Parietal lobe (tissue), 2 donors: Measurements from ENCODE around the gene DSCAM. TPM values are rescaled to one million over a fixed set of nuclear protein-coding genes. Genes with fewer than 3 reads are reported as not detected.

Experiments used
- small RNA-seq: library from RNA; depleted of rRNA; stranded (forward); fragments of <200 nt; gene quantifications from one replicate; pipeline ENCODE3, GENCODE V24; 2014; ENCODE audit warnings: low replicate concordance
- total RNA-seq: library from RNA; depleted of rRNA; stranded (reverse); fragments of >200 nt; gene quantifications from one replicate; pipeline ENCODE4 v1.2.3, GENCODE V29; 2014

The DSCAM gene, protein sequence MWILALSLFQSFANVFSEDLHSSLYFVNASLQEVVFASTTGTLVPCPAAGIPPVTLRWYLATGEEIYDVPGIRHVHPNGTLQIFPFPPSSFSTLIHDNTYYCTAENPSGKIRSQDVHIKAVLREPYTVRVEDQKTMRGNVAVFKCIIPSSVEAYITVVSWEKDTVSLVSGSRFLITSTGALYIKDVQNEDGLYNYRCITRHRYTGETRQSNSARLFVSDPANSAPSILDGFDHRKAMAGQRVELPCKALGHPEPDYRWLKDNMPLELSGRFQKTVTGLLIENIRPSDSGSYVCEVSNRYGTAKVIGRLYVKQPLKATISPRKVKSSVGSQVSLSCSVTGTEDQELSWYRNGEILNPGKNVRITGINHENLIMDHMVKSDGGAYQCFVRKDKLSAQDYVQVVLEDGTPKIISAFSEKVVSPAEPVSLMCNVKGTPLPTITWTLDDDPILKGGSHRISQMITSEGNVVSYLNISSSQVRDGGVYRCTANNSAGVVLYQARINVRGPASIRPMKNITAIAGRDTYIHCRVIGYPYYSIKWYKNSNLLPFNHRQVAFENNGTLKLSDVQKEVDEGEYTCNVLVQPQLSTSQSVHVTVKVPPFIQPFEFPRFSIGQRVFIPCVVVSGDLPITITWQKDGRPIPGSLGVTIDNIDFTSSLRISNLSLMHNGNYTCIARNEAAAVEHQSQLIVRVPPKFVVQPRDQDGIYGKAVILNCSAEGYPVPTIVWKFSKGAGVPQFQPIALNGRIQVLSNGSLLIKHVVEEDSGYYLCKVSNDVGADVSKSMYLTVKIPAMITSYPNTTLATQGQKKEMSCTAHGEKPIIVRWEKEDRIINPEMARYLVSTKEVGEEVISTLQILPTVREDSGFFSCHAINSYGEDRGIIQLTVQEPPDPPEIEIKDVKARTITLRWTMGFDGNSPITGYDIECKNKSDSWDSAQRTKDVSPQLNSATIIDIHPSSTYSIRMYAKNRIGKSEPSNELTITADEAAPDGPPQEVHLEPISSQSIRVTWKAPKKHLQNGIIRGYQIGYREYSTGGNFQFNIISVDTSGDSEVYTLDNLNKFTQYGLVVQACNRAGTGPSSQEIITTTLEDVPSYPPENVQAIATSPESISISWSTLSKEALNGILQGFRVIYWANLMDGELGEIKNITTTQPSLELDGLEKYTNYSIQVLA (N-terminal part only)
- total RNA-seq = 31.9 TPM

DNA sequence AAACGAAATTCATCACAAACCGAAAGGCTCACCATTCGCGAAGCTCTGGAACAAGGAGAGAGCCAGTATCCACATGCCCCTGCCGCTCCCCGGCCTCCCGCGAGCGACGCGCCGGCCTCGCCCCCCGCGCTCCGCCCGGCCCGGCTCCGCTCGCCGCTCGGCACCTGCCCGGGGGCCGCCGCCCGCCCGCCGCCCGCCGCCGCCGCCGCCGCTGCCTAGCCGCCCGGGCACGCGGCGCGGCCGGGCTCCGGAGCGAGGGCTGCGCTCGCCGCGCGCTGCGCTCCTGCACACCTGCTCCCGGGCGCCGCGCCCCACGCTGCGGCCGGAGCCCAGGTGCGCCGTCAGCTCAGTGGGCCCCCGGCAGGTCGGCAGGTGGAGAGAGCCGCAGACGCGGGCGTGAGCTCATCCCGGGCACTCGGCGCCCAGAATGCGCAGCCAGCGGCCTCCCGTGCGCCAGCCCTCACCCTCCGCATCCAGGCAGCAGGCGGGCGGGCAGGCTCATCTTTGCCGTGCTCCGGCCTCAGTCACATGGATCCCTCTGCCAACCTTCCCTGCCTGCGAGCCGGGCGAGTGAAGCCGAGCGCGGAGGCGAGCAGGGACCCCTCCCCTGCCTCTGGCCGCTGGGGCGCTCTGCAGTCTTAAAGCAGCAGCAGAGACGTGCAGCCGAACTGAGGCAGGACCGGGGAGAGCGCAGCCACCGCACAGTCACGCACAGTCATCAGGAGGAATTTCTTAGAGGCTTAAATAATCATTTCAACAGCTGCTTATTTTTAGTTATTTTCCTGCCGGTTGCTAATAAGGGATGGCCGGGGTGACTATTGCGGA is at the start of gene DSCAM:
TSS of gene DSCAM (minus strand) at position 572 of the 825 bp plus-strand sequence. CDS start at position 75, 497 bp downstream.

Small RNA genes lying within 50 kb of the gene (small RNA-seq; reads per million reads assigned to genes)
- gene MIR4760 = not detected
- not detected for gene RF00432
